Panc1 (cell line): ENCODE results near the gene PAK1. TPM values are rescaled to one million over a fixed set of nuclear protein-coding genes. Genes with fewer than 3 reads are reported as not detected.

ENCODE experiments used
- ATAC-seq: fragments of 200-7000 bp; cut with Tn5 transposase; 2 replicates; pipeline ENCODE4 v1.9.1; 2020; ENCODE audit warnings: mild to moderate bottlenecking, moderate library complexity
- BruUV-seq: library from RNA; stranded (reverse); fragments of 400-500 nt; replicated peaks from 2 replicates; lab custom pipeline; 2021; lab: Mats Ljungman, UMichigan
- CTCF ChIA-PET: fragments of 300-600 bp; sonication (Branson Sonifier 250); formaldehyde crosslinking; loops from one replicate; lab custom pipeline; 2022; ENCODE audit warnings: antibody characterized with exemption; lab: Charles Lee
- POLR2A ChIA-PET: fragments of 300-600 bp; sonication (Branson Sonifier 250); formaldehyde crosslinking; loops from one replicate; lab custom pipeline; 2022; ENCODE audit warnings: antibody characterized with exemption; lab: Charles Lee
- DNase-seq: peaks from one replicate; pipeline ENCODE4 v3.0.0-alpha.2; 2010; ENCODE audit warnings: low read depth, low spot score
- H3K27ac ChIP-seq: 2 replicates; pipeline ENCODE4 v1.5.1; 2011; ENCODE audit warnings: mild to moderate bottlenecking, low read length, inconsistent platforms
- H3K27me3 ChIP-seq: fragments of 200-500 bp; sonication (Bioruptor generic); 2 replicates; pipeline ENCODE4 v1.6.0; 2014; ENCODE audit warnings: low read length, inconsistent platforms; ENCODE audit not compliant: control insufficient read depth, insufficient read depth
- H3K36me3 ChIP-seq: fragments of 200-500 bp; sonication (Bioruptor generic); 2 replicates; pipeline ENCODE4 v1.5.1; 2014; ENCODE audit warnings: inconsistent platforms, mild to moderate bottlenecking, low read length, moderate library complexity; ENCODE audit not compliant: control insufficient read depth, insufficient read depth
- H3K4me1 ChIP-seq: 2 replicates; pipeline ENCODE4 v1.5.1; 2011; ENCODE audit warnings: inconsistent platforms, mild to moderate bottlenecking, low read length, moderate library complexity; ENCODE audit not compliant: control insufficient read depth, insufficient read depth
- H3K4me3 ChIP-seq, 2 experiments: 2 replicates each; pipeline ENCODE4 v1.5.1; 2011 to 2012; ENCODE audit warnings: low read depth in 2 of 2, low read length in 2 of 2, mild to moderate bottlenecking in 2 of 2, inconsistent platforms in 1 of 2, moderate library complexity in 1 of 2
- H3K9me3 ChIP-seq: fragments of 200-500 bp; sonication (Bioruptor generic); 2 replicates; pipeline ENCODE4 v1.5.1; 2014; ENCODE audit warnings: low read depth, mild to moderate bottlenecking, inconsistent platforms, low read length, moderate library complexity; ENCODE audit not compliant: control insufficient read depth, insufficient read depth
- POLR2AphosphoS5 ChIP-seq: IDR thresholded peaks from 2 replicates; pipeline ENCODE4 v1.6.1; 2012; ENCODE audit warnings: mild to moderate bottlenecking, low read depth, low read length, moderate library complexity
- SIN3A ChIP-seq: IDR thresholded peaks from 2 replicates; pipeline ENCODE4 v1.6.1; 2012; ENCODE audit warnings: low read depth, mild to moderate bottlenecking, low read length, moderate library complexity, borderline replicate concordance; ENCODE audit not compliant: insufficient read depth
- TCF7L2 ChIP-seq: IDR thresholded peaks from 2 replicates; pipeline ENCODE4 v1.6.1; 2011; ENCODE audit warnings: mild to moderate bottlenecking, low read depth, low read length, inconsistent platforms
- in situ Hi-C: cut with HindIII; loops from 2 replicates; pipeline ENCODE4 v1.10.0; 2016; ENCODE audit warnings: low sequenced_read_pairs, low pct_unique_long_range_greater_than_20kb
- intact Hi-C: fragments of 100-400 bp; cut with micrococcal nuclease; formaldehyde crosslinking; loops from one replicate; pipeline ENCODE4 v1.10.0; 2022; ENCODE audit not compliant: unreplicated experiment
- total RNA-seq: library from RNA; stranded (reverse); gene quantifications from one replicate; pipeline ENCODE4 v1.2.1, GENCODE V29; 2021; ENCODE audit not compliant: unreplicated experiment
- TF ChIP-seq, protein P1 (sequence below), 2 experiments: IDR thresholded peaks; 2 replicates each; pipeline ENCODE4 v1.6.1; 2011 to 2012; ENCODE audit warnings: low read depth in 2 of 2, control low read depth in 1 of 2, low read length in 1 of 2, mild to moderate bottlenecking in 1 of 2, moderate library complexity in 1 of 2; ENCODE audit not compliant: insufficient read depth in 1 of 2
- TF ChIP-seq, protein P2 (sequence below): fragments of 450-650 bp; IDR thresholded peaks from 2 replicates; pipeline ENCODE4 v1.5.1; 2017; ENCODE audit warnings: mild to moderate bottlenecking

The PAK1 gene
- total RNA-seq, 1 experiment from 2014 or later = 38.2 TPM

DNA sequence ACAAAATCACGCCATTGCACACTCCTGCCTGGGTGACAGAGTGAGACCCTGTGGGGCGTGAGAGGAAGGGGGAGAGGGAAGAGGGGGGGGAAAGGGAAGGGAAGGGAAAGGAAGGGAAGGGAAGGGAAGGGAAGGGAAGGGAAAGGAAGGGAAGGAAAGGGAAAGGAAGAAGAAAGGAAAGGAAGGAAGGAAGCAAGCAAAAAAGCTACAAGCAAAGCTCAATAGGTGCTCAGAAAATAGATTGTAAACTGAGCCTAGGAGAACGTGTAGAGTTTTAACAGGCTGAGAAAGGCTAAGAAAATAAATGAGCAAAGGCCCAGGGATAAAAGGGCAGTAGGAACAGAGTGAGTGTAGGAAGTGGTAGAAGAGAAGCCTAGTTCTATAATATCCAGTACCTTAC is 141.6 kb downstream of the PAK1 start:
- ATAC-seq (no peak; the same call in 1 of the 2 replicates), DNase-seq (no peak)
- H3K4me3 ChIP-seq = no peak overlapping the region
- TF ChIP-seq TCF7L2 (no peak), POLR2AphosphoS5 (no peak), SIN3A (no peak)
- TF ChIP-seq, protein P1, sequence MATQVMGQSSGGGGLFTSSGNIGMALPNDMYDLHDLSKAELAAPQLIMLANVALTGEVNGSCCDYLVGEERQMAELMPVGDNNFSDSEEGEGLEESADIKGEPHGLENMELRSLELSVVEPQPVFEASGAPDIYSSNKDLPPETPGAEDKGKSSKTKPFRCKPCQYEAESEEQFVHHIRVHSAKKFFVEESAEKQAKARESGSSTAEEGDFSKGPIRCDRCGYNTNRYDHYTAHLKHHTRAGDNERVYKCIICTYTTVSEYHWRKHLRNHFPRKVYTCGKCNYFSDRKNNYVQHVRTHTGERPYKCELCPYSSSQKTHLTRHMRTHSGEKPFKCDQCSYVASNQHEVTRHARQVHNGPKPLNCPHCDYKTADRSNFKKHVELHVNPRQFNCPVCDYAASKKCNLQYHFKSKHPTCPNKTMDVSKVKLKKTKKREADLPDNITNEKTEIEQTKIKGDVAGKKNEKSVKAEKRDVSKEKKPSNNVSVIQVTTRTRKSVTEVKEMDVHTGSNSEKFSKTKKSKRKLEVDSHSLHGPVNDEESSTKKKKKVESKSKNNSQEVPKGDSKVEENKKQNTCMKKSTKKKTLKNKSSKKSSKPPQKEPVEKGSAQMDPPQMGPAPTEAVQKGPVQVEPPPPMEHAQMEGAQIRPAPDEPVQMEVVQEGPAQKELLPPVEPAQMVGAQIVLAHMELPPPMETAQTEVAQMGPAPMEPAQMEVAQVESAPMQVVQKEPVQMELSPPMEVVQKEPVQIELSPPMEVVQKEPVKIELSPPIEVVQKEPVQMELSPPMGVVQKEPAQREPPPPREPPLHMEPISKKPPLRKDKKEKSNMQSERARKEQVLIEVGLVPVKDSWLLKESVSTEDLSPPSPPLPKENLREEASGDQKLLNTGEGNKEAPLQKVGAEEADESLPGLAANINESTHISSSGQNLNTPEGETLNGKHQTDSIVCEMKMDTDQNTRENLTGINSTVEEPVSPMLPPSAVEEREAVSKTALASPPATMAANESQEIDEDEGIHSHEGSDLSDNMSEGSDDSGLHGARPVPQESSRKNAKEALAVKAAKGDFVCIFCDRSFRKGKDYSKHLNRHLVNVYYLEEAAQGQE (IDR thresholded peaks at IDR 0.05; ENCODE audit: insufficient read depth in 1 of 2, low read depth in 2 of 2, low read length in 1 of 2) = no peak
- TF ChIP-seq, protein P2, sequence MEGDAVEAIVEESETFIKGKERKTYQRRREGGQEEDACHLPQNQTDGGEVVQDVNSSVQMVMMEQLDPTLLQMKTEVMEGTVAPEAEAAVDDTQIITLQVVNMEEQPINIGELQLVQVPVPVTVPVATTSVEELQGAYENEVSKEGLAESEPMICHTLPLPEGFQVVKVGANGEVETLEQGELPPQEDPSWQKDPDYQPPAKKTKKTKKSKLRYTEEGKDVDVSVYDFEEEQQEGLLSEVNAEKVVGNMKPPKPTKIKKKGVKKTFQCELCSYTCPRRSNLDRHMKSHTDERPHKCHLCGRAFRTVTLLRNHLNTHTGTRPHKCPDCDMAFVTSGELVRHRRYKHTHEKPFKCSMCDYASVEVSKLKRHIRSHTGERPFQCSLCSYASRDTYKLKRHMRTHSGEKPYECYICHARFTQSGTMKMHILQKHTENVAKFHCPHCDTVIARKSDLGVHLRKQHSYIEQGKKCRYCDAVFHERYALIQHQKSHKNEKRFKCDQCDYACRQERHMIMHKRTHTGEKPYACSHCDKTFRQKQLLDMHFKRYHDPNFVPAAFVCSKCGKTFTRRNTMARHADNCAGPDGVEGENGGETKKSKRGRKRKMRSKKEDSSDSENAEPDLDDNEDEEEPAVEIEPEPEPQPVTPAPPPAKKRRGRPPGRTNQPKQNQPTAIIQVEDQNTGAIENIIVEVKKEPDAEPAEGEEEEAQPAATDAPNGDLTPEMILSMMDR = no peak
- BruUV-seq = no TSS peak
- no peaks in the 10 kb centered on the region for H3K36me3 ChIP-seq
- no peaks in the 10 kb centered on the region for H3K27me3 ChIP-seq
- ChIA-PET CTCF (no interaction called here), POLR2A (no interaction called here)
- intact Hi-C loops (no loop called here), in situ Hi-C loops (no loop called here)
- H3K27ac ChIP-seq = no peak overlapping the region
- H3K4me1 ChIP-seq = no peaks in the 10 kb centered on the region
- peaks cover 3% of the 10 kb centered on the region; the same call in 1 of the 2 replicates for H3K9me3 ChIP-seq

DNA sequence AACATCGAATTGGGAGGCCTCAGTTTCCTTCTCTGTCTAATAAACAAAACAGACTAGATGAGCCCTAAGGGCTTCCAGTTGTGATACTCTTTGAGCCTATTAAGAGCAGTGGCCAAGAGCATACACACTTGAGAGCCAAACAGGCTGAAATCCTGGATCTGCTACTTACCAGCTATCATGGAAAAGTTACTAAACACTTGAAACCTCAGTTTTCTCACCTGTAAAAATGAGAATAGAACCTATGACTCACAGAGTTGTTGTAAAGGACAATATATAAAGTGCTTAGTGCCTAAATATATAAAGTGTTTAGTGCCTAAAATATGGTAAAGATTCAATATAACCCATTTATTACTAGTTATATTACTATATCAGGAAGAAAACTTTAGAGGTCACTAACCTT is 148.7 kb downstream of the PAK1 start:
- Histone ChIP-seq H3K4me3 (no peak overlapping the region), H3K36me3 (no peaks in the 10 kb centered on the region), H3K4me1 (no peaks in the 10 kb centered on the region), H3K27ac (no peak overlapping the region), H3K9me3 (no peaks in the 10 kb centered on the region), H3K27me3 (no peaks in the 10 kb centered on the region)
- ChIA-PET CTCF (interaction anchor here (0.6 kb wide), 1 partner anchor 39 kb away, joined by 3 read pairs; no protein-coding TSS in a partner anchor), POLR2A (no interaction called here)
- in situ Hi-C loops = no loop called here
- DNase-seq = no peak
- ATAC-seq = no peak
- intact Hi-C loops = no loop called here
- BruUV-seq = no TSS peak
- TF ChIP-seq TCF7L2 (no peak), POLR2AphosphoS5 (no peak), SIN3A (no peak)
- TF ChIP-seq, protein P1 (IDR thresholded peaks at IDR 0.05; ENCODE audit: insufficient read depth in 1 of 2, low read depth in 2 of 2, low read length in 1 of 2) = no peak
- TF ChIP-seq, protein P2 = no peak
